Measurements from ENCODE around the gene PTPRE. TPM values are rescaled to one million over a fixed set of nuclear protein-coding genes. Genes with fewer than 3 reads are reported as not detected.

The PTPRE gene
- total RNA-seq, 1 donor from 2014 or later, result 254 TPM

DNA sequence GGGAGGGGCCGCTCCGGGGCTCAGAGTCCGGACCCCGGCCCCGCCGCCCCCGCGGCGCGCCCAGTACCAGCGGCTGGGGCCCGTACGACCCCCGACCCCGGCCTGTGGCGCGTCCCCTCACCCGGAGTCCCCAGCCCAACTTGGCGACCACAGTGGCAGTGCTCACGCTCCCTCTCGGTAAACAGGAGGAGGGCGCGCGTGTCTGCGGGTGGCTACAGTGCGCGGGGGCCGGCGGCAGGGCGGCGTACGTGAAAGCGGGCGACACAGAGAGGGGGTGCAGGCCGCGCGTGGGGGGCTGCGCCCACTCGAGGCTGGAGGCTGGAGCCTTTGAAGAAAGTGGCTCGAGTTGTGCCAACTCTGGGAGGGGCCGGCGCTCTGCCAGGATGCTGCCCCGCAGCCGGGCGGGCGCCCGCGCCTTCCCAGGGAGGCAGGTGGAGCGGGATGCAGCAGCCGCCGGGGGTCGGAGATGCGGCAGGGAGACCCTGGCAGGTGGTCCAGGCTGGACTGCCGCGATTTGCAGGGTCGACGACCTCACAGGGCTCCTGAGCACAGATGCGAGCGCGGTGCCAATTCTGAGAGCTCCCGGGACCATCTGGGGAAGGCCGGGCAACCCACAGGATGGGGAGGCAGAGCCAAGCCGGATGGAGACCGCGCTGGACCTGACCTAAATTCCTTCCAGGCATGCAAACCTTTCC lies 655 bp downstream of the PTPRE start:
- DNase-seq (ENCODE audit: low read depth in 2 of 2), result peak; percentile 70 to 78

DNA sequence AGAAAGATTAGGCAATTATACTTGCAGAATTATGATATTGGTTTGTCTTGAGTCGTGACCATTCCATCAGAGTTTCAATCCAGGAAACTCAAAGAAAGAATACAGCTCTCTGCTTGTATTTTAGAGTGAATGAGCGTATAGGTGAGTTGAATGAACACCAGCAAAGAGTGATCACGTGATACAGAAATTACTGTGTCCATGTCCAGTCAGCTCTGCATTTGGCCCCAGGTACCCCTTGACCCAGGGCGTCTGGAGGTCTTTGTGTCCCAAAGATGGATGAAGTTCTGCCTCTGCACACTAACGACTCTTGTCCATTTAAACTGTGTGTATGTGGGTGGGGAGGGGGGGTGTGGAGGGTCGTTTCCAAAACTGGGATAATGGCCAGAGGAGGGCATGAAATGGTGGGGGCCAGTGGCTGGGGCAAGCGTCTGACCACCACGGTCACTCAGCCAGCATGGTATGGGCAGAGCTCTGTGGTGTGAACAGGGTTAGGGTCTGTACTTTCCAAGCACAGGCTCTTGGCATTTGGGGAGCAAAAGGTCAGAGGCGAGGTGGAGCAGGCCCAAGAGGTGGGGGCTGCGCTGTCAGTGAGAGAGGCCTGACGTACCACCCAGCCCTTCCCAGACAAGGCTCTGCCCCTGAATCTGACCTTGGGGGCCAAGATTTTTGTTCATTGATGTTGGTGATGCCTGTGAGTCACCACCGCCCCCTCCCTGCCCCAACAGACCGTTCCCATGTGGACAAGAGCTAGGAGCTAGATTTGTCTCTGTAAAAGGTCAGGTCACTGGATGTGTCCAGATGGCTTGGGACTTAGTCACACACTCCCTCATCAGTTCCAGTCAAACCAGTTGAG lies 1.4 kb downstream of the PTPRE start:
- peak; percentile 81 to 95 for DNase-seq (ENCODE audit: low read depth in 2 of 2)

DNA sequence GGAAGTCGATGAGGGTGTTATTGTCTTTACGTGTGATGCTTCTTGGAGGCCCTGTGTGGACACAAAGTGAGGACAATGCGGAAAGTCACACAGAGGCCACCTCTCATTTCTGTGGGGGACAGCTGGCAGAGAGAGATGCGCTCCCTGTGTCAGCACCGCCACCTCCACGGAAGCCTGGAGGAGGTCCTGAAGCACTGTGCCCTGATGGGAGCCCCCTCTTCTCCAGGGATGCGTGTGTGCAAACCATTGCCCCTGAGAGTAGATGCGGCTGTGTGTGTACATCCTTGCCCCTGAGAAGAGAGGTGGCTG lies 2.0 kb downstream of the PTPRE start:
- no peak for DNase-seq (ENCODE audit: low read depth in 2 of 2)

DNA sequence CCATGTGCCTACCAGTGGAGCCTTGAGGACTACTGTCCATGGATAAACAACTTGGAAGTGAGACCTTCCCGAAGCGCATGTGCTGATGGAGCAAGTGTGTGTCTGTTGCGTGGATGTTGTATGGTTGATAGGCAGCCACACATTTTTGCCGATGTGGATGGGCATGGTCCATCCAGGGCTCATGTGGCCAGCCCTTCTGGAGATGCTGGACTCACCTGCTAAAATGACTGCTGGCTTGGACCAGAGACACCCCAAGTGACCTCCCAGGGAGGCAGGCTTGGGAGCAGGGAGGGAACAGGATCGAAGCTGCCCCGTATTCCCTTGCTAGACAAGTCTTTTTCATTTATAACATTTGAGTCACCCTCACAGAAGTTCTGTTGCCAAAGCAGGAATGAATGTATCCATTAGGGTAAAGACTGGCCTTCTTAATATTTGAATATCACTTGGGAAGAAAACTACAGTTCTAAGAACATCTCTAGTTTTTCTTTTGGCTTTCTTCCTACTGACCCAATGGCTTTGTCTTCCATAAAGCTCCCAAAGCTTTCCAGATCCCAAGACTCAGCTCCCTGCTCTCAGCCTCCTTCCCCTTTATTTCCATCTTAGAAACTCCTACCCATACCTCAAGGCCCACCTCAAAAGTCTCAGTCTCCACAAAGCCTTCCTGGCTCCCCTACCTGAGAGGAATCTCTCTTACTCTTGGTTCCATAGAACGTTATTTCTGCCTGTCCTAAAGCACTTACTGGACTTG lies 3.0 kb downstream of the PTPRE start:
- DNase-seq (ENCODE audit: low read depth in 2 of 2), result no peak

DNA sequence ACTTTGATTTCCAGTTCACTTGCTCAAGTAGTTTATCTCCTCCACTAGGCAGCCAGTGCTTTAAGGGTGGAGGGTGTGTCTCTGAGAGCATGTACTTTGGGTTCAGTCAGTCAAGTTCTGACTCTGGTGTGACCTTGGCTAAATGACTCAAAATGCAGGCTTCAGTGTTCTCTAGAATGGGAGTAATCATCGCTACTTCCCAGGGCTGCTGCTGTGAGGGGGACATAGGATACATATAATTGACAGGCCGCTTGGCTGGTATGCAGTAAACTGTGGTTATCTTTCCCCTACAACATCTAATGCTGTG lies 3.5 kb downstream of the PTPRE start:
- no peak for DNase-seq (ENCODE audit: low read depth in 2 of 2)

DNA sequence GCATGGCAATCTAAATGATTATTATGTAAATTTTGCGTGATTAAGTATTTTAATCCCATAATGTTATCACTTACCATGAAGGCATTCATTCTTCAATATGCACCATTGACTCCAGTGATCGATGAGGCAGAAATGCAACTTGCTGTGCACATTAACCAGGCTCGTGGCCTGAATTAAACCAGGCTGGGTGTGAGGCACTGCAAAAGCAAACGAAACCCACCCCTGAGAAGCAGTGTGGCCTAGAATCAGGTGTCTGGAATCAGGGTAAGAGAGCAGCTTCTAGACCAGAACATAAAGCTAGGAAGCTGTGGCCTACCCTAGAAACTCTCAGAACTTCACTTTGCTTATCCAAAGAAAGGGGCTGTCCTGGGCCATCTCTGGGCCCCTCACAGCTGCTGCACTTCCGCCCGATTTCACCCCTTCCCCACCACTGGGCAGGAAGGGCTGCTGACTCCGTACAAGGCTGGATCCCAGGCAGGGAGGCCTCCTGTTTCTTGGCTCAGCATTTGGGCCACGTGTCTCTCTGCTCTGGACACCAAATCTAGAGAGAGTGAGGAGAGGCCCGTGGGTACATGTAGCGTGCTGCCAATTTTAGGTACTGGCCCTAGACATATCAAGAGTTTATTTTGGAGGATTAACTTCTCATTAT lies 4.4 kb downstream of the PTPRE start:
- DNase-seq (ENCODE audit: low read depth in 2 of 2), result no peak

DNA sequence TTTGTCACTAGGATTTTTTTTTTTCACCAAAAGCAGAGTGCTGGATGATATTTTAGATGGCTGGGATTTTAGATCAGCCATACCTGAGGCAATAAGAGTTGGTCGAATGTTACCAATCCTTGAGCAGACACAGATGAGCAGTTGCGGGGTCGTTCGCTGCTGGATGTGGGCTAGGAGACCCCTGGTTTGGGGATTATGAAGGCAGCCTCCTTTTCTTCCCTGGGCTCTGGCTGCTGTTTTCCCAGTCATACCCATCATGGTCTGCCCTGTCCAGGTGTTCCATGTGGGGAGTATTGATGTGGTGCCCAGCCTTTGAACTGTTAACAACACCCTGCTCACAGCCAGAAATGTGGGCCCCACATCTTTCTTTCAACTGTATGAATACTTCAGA lies 5.0 kb downstream of the PTPRE start:
- no peak for DNase-seq (ENCODE audit: low read depth in 2 of 2)

DNA sequence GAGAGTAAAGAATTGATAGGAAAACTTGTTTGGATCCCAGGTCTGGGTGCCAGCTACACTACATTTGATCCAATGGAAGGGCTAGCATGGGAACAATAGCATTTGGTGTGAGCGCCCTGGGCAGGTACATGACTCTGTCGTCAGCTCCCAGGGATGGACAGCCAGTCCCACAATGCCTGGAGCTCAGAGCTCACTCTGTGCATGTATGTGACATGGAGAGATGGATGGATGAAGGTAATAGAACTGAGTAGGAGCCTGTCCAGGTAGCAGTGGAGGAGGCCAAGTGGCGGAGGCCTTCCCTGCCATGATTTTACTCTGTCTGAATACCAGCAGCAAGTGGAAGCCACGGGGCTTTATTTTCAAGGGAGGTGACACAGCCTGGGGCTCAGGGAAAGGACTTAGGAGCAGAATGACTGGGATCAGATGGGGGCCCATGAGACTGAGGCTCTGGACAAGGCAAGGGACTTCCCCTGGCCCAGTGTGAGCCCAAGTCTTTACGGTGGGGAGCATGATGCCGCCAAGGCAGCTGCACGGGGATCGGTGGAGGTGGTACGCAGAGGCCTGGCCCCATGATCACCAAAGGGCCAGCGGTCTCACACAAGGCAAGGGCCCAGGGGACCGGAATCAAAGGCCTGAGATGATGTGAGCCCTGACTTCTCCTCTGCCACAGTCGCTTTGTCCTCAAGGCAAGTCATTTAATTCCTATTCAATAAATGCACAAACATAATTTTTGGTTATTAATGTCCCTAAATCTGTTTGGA lies 5.9 kb downstream of the PTPRE start:
- DNase-seq (ENCODE audit: low read depth in 2 of 2), result no peak

DNA sequence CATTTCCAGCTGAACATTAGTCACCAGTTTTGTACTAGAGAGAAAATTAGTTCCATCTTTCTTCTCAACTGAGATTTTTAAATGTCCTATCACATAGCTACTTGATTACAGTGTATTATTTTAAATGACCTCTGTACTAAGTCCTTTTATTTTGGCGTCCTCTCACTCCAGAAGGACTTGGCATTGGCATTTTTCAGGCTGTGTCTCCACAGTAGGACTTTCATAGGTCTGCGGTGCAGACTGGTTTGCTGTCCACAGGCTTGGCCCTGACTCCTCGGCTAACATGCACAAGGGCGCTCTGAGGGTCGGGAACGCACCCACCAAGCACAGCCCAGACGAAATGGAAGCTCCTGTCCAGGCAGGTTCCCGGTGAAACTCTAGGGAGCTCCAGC lies 6.5 kb downstream of the PTPRE start:
- DNase-seq (ENCODE audit: low read depth in 2 of 2), result no peak

DNA sequence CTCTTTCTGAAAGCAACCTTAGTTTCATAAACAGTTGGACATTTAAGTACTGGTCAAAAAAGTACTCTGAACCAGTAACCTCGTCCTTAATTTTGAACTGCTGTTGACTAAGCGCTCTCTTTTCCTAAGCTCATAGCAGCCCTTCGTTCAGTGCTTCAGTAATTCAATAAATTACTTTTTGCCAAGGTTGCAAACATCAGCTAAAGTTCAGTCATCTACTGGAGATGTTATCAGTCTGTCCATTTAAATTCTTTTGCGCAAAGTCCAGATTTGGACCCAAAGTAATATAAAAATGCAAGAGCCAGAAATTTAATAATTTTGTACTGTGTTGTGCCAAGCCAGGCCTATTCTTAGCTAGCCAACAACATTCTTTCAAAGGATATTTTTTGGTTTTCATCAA lies 8.4 kb downstream of the PTPRE start:
- DNase-seq (ENCODE audit: low read depth in 2 of 2), result no peak

DNA sequence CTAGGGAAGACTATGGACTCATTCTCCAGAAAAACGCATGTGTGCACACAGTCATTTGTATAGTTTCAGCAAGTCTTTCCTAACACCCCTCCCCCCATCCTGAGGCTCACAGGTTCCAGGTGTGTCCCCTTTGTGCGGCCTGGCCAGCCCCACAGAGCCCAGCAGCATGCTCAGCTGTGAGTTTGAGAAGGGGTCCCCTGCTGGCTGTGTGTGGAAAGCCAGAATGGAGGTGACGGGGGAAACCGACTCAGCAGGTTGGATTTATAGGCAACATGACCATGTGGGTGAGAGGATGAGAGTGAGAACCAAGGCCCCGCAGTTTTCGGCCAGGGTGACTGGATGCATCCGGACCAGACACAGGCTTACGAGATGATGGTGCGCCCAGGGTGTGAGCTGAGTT lies 9.9 kb downstream of the PTPRE start:
- DNase-seq (ENCODE audit: low read depth in 2 of 2), result no peak

DNA sequence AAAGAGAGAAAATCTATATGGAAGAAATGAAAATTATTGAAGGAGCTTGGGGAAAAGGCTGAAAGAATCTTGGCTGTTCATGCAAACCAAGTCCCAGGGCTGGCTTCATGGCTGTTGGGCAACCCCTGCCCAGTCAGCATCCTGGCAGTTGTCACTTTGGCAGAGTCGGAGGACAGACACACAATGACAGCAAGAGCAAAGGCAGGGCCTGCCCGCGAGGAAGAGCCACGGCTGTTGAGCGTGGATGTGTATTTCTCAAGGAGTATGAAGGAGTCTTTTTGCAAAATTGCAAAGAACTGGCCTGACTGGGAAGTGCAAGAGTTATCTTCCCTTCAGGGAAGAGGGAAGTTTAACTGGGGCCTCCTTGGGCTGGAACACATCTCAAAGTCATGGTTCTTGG lies 11.7 kb downstream of the PTPRE start:
- no peak for DNase-seq (ENCODE audit: low read depth in 2 of 2)

DNA sequence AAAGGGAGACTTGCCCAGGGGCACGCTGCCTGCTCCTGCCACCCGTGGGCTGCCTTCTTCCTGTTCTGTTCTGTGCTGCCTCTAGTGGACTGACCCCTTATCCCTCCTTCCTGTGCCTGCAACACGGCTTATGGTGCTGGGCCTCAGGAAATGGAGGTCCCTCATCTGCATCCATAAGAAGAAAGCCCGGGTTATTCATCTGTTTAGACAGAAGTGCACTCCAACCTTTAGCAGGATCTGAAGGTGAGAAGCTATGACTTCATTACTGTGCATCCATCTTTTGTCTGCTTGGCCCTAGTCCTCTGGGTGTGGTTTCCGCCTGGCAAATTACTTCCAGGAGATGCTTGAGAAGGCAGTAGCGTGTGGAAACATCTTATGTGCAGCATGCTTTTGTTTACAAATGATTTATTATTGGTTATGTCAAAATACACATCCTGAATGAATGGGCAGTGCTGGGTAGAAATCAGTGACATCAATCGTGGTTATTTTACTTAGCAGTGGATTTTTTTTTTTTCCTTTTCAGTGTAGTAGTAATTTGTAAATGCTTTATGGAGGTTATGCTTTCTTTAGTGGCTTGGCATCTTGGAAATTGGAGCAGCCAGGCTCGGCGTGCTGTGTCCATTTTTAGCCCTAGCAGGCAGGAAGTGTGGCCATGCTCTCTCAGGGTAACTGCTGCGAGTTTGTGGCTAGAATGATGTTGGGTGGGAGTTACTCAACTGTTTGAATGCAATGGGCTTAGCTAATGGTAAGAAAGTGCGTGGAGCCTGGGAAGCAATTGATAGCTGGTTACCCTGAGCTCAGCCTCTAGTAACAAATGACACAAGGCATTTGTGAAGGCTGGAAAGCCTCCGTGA lies 12.7 kb downstream of the PTPRE start:
- DNase-seq (ENCODE audit: low read depth in 2 of 2), result peak; percentile 66 to 87

DNA sequence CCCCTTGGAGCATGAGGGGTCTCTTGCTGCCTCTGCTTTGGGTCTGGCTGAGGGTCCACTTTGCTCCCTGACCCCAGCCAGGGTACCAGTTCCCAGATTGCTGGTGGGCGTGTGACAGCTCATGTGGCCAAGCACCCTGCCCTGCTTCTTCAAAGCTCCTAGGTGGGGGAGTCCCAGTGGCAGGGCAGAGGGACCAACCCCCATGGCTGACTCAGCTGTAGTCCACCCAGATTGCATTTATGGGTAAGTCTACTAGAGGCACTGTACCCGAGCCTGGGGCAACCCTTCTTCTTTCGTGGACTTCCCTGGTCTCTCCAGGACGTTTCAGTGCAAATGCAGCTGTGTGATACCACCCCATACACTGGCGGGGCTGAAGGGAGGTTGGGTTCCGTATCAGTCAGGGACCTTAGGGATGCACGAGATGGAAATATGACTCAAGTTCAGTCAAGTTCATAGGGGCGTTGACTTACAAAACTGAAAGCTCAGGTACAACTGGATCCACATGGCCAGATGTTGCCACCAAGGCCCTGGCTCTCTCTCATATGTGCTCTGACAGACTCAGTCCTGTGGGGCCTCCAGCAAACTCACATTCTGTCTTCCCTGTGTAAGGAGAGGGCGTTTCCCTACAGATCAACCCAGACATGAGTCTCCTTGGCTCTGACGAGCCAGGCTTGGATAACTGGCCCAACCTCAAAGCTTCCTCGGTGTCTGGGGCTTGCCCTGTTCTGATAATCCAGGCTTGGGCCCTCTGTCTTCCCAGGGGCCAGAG lies 13.6 kb downstream of the PTPRE start:
- DNase-seq (ENCODE audit: low read depth in 2 of 2), result no peak

DNA sequence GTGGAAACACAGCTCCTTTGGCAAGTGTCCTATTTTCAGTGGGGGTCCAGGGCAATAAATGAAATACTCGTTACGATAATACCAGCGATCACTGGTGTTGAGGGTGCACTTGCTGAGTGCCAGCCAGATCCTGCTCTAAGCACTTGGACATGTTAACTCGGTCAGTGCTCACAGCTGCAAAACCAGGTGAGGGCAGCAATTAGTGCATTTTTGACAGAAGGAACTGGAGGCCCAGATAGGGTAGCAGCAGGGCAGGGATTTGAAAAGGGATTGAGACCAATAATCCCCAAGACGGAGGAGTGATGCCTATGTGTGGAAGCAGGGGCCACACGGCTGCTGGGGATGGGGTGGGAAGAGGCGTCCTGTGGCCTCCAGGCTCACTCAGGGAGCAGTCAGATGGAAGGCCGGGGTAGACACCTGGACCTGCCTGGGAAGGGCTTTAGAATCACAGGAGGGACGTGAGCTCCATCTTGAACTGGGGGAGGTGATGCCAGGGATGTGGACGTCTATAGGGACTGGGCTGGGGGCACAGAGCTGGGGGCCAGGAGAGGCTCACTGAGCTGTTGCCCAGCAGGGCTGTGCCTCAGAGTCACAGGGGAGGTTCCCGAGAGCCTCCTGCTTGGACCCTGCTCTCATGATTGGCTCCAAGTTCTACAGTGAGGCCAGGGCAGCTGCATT lies 14.3 kb downstream of the PTPRE start:
- DNase-seq (ENCODE audit: low read depth in 2 of 2), result no peak

DNA sequence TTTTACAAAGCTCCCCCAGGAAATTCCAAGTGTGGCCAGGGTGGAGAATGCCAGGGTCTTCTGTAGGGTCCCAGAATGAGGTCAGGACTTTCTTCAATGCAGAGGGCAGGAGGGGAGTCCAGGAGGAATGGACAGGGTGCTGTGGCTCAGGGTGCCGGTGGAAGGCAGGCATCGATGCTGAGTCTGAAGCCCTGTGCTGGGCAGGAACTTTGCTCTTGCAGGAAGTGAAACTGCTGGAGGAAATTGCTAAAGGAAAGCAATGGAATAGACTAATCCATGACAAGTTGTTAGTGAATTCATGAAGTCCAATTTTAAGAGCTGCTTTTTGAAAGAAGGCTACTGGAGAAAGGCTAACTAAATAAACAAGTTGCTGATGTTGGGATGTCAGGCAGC lies 14.8 kb downstream of the PTPRE start:
- peak in 1 of 2 donors; percentile 72 for DNase-seq (ENCODE audit: low read depth in 2 of 2)

DNA sequence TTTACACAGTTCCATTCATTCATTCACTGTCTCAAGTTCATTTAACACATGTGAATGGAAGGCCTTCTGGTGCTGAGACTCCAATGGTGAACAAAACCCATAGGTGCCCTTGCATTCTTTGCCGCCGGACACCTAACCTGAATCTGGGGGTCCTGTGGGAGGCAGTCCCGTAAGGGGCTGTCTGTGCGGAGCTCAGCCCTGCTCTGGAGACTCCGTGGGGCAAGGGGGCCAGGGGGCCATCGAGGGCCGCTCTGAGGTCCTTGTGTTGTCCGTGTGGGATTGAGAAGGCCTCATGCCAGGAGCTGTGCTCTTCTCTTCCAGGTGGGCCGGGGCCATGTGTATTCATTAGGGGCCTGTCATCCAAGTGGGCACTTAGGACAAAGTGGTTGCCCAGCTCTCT lies 15.3 kb downstream of the PTPRE start:
- no peak for DNase-seq (ENCODE audit: low read depth in 2 of 2)

DNA sequence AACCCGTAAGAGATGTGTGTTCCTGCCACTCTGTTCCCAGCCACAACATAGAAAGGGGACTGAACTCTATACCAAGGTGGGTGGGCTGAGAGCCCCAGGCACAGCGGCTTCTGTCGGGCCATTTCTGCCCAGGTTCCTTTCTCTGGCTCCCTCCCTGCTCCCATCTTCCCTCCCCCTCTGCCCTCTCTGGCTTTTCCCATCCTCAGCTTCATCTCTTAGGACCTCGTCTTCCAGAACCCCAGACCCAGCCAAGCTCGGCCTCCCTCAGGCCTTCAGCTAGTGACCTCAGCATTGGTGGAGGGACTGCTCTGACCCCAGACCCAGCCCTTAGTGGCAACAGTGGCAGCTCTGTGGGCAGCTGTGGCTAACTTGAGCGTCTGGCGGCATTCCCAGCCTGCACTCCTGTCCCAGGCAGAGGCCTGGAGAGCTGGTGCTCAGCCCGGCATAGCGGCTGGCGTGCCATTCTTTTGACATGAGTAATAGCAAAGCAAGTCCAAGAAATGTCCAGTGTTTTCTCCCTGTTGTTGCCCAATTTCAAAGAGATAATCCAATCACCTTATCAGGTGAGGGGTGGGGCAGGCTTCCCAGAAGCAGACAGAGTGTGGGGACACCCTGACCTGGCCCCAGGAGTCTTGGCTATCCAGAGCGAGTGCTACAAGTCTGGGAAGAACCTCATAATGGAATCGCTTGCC lies 15.9 kb downstream of the PTPRE start:
- peak; percentile 83 to 88 for DNase-seq (ENCODE audit: low read depth in 2 of 2)

DNA sequence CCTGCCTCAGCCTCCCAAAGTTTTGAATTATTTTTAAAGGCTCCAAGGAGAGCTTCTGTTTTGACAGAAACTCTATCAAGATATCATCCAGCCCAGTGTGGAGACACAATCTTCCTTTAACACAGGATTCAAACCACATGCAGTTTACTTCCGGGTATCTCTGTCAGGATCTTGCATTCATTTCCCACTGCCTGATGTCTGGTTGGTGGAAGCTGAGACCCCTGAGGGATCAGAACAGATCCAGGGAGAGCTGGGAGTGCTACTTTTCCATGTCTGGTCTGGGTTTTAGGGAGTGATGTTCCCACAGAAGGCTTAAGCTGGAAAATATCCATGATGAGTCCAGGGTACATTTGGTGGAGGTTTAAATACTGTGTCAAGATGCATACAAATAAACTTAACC lies 16.7 kb downstream of the PTPRE start:
- DNase-seq (ENCODE audit: low read depth in 2 of 2), result no peak
